OCI-LY7 (cell line): ENCODE measurements around the gene NCAM1. TPM values are rescaled to one million over a fixed set of nuclear protein-coding genes. Genes with fewer than 3 reads are reported as not detected.

Experiments used
- BruUV-seq: library from RNA; stranded (reverse); fragments of 400-500 nt; replicated peaks from 2 replicates; lab custom pipeline; 2021; lab: Mats Ljungman, UMichigan
- CTCF ChIA-PET: fragments of 300-600 bp; sonication (Branson Sonifier 250); formaldehyde crosslinking; loops from one replicate; lab custom pipeline; 2022; ENCODE audit warnings: antibody characterized with exemption; ENCODE audit not compliant: unreplicated experiment; lab: Charles Lee
- POLR2A ChIA-PET: fragments of 300-600 bp; sonication (Branson Sonifier 250); formaldehyde crosslinking; loops from one replicate; lab custom pipeline; 2022; ENCODE audit warnings: antibody characterized with exemption; lab: Charles Lee
- DNase-seq: peaks from one replicate; pipeline ENCODE4 v3.0.0-alpha.2; 2015; ENCODE audit warnings: low spot score
- H2AFZ ChIP-seq: fragments of 200-600 bp; sonication (generic), shearing (Covaris generic); 2 replicates; pipeline ENCODE4 v1.6.1; 2014; ENCODE audit warnings: mild to moderate bottlenecking, antibody characterized with exemption, low read length, moderate library complexity
- H3K27ac ChIP-seq: fragments of 200-600 bp; sonication (generic); 2 replicates; pipeline ENCODE4 v1.5.1; 2014; ENCODE audit warnings: mixed run types, low read depth, mild to moderate bottlenecking, moderate library complexity, low read length, inconsistent platforms; ENCODE audit not compliant: poor library complexity, severe bottlenecking
- H3K36me3 ChIP-seq: fragments of 200-600 bp; sonication (generic); 2 replicates; pipeline ENCODE4 v1.6.1; 2014; ENCODE audit warnings: mild to moderate bottlenecking, antibody characterized with exemption, low read length, moderate library complexity, mixed read lengths; ENCODE audit not compliant: insufficient read depth
- H3K4me1 ChIP-seq: fragments of 200-600 bp; sonication (generic); 2 replicates; pipeline ENCODE4 v1.5.1; 2014; ENCODE audit warnings: mild to moderate bottlenecking, low read length; ENCODE audit not compliant: insufficient read depth, poor library complexity, severe bottlenecking
- H3K4me2 ChIP-seq: fragments of 200-600 bp; sonication (generic); 2 replicates; pipeline ENCODE4 v1.6.1; 2014; ENCODE audit warnings: mild to moderate bottlenecking, low read length
- H3K4me3 ChIP-seq: fragments of 200-600 bp; sonication (generic); 2 replicates; pipeline ENCODE4 v1.5.1; 2014; ENCODE audit warnings: mild to moderate bottlenecking, low read depth, low read length; ENCODE audit not compliant: poor library complexity, severe bottlenecking
- H3K79me2 ChIP-seq: fragments of 200-600 bp; sonication (generic); 2 replicates; pipeline ENCODE4 v1.6.1; 2016; ENCODE audit warnings: low read depth, mild to moderate bottlenecking, low read length, moderate library complexity, mixed read lengths; ENCODE audit not compliant: insufficient read depth
- H3K9me2 ChIP-seq: fragments of 200-600 bp; sonication (generic); 2 replicates; pipeline ENCODE4 v1.6.1; 2016; ENCODE audit warnings: mild to moderate bottlenecking, low read length, mixed read lengths; ENCODE audit not compliant: insufficient read depth
- H3K9me3 ChIP-seq: fragments of 200-600 bp; sonication (generic); 2 replicates; pipeline ENCODE4 v1.6.1; 2014; ENCODE audit warnings: mild to moderate bottlenecking, mixed run types, low read length, mixed read lengths
- H4K20me1 ChIP-seq: fragments of 200-600 bp; sonication (generic); 2 replicates; pipeline ENCODE4 v1.6.1; 2014; ENCODE audit warnings: mild to moderate bottlenecking, antibody characterized with exemption, low read length, moderate library complexity, mixed read lengths; ENCODE audit not compliant: insufficient read depth
- EZH2phosphoT487 ChIP-seq: fragments of 200-600 bp; sonication (generic); IDR thresholded peaks from 2 replicates; pipeline ENCODE4 v1.6.1; 2018; ENCODE audit warnings: low read depth, borderline replicate concordance, mild to moderate bottlenecking, mixed run types, antibody characterized with exemption, low read length, moderate library complexity, mixed read lengths
- intact Hi-C: fragments of 100-400 bp; cut with micrococcal nuclease; formaldehyde crosslinking; loops from one replicate; pipeline ENCODE4 v1.10.0; 2022; ENCODE audit not compliant: unreplicated experiment
- total RNA-seq, 2 experiments: library from RNA; depleted of rRNA in 1 of 2; stranded (reverse); fragments of >200 nt in 1 of 2; shearing (Covaris generic) in 1 of 2; gene quantifications; 2 replicates each; pipeline ENCODE4 v1.2.3, GENCODE V29; 2014 to 2022
- TF ChIP-seq, protein P1 (sequence below): fragments of 200-600 bp; sonication (generic); conservative IDR thresholded peaks from 2 replicates; pipeline ENCODE4 v1.5.1; 2014; ENCODE audit warnings: mild to moderate bottlenecking, antibody characterized with exemption, low read length, moderate library complexity, mixed read lengths

NCAM1 gene
- total RNA-seq, 2 experiments from 2014 or later: not detected

DNA sequence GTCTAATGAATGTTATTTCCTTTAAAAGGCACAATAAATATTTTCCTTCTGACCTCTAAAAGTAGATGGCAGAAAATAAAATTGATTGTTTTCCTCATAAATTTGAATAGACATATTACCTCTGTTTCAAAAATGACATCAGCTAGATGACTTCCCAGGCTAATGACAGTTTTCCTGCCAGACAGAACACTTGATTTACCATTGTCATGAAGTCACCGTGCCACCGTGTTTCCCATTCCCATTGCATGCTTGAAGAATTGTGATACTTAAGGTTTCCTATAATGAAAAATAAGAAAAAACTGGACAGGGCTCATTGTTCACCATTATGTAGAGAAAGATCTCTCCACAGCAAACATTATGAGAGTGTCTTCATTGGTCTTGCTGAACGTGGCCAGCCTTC, 151.1 kb downstream of the NCAM1 start:
- intact Hi-C loops: no loop called here
- no peak overlapping the region for H3K27ac ChIP-seq
- H4K20me1 ChIP-seq: no peaks in the 10 kb centered on the region
- no peak overlapping the region for H2AFZ ChIP-seq
- no peak overlapping the region for H3K4me2 ChIP-seq
- BruUV-seq: no TSS peak
- no peak for DNase-seq
- H3K36me3 ChIP-seq: no peaks in the 10 kb centered on the region
- H3K4me3 ChIP-seq: no peak overlapping the region
- POLR2A ChIA-PET: no interaction called here
- TF ChIP-seq, protein P1, sequence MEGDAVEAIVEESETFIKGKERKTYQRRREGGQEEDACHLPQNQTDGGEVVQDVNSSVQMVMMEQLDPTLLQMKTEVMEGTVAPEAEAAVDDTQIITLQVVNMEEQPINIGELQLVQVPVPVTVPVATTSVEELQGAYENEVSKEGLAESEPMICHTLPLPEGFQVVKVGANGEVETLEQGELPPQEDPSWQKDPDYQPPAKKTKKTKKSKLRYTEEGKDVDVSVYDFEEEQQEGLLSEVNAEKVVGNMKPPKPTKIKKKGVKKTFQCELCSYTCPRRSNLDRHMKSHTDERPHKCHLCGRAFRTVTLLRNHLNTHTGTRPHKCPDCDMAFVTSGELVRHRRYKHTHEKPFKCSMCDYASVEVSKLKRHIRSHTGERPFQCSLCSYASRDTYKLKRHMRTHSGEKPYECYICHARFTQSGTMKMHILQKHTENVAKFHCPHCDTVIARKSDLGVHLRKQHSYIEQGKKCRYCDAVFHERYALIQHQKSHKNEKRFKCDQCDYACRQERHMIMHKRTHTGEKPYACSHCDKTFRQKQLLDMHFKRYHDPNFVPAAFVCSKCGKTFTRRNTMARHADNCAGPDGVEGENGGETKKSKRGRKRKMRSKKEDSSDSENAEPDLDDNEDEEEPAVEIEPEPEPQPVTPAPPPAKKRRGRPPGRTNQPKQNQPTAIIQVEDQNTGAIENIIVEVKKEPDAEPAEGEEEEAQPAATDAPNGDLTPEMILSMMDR: no peak
- no peak for TF ChIP-seq EZH2phosphoT487
- no peaks in the 10 kb centered on the region for H3K79me2 ChIP-seq
- CTCF ChIA-PET: no interaction called here
- H3K4me1 ChIP-seq: no peaks in the 10 kb centered on the region
- H3K9me2 ChIP-seq: no peaks in the 10 kb centered on the region
- no peaks in the 10 kb centered on the region for H3K9me3 ChIP-seq

DNA sequence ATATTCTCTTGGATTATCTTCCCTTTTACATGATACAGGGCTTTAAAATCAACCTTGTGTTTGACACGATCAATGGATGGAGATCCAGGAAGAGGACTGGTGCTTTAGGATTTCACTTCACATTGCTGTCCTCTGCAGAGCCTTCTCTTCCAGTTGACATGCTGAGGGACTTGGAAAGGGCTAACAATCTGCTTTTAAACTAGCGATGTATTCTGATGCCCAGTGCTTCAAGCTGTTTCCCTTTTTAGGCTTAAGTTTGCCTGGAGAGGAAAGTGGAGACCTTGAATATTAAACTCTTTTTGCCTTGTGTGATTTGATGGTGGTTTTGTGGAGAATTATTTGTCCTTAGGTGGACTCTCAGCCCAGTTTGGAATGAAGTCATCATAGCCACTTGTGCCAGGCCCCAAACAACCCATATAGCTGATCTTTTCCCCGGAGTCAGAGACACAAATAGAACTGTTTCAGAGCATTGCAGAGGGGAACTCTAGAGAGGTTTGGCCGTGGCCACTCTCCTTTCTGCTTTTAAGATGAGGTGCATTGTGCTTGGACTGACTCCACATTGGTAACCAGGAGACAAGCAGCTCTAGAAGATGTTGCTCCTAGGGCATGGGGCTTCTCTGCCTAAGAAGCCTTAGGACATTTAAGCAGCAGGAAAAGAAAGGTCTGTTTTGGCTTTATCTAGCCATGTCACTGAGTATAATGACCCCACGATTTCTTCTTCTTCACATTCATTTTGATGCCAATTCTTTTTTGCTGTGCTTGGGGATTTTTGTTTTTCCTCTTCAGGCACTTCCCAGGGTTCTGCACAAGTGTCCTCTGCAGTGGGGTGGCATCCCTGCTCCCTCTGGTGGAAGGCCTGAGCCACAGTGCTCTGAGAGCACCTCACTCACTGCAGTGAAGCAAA, 152.8 kb downstream of the NCAM1 start:
- no TSS peak for BruUV-seq
- Histone ChIP-seq H3K79me2 (no peaks in the 10 kb centered on the region), H4K20me1 (no peaks in the 10 kb centered on the region), H3K9me2 (no peaks in the 10 kb centered on the region), H3K4me2 (no peak overlapping the region), H3K4me1 (no peaks in the 10 kb centered on the region), H3K27ac (no peak overlapping the region), H3K36me3 (no peaks in the 10 kb centered on the region), H3K4me3 (no peak overlapping the region), H2AFZ (no peak overlapping the region), H3K9me3 (no peaks in the 10 kb centered on the region)
- DNase-seq: peak; percentile 9
- no peak for TF ChIP-seq EZH2phosphoT487
- TF ChIP-seq, protein P1: peak; percentile 67
- POLR2A ChIA-PET: no interaction called here
- intact Hi-C loops: no loop called here
- CTCF ChIA-PET: no interaction called here

DNA sequence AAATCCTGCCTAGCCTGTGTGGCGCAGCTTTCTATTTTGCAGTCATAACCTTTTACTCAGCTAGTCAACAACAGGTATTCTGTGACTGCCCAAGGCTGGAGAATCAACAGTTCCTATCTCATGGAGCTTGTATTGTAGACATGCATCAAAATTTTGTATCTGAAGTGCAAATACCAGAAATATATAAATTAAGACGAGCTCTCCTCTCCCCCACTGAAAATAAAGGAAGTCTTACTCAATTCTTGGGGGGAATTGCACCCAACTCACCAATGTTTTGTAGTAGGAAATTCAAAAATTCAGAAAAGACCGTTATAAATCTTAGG, 153.4 kb downstream of the NCAM1 start:
- Histone ChIP-seq H2AFZ (no peak overlapping the region), H3K9me2 (no peaks in the 10 kb centered on the region), H3K4me3 (no peak overlapping the region), H3K36me3 (no peaks in the 10 kb centered on the region), H3K4me1 (no peaks in the 10 kb centered on the region), H3K27ac (no peak overlapping the region), H4K20me1 (no peaks in the 10 kb centered on the region), H3K4me2 (no peak overlapping the region), H3K9me3 (no peaks in the 10 kb centered on the region), H3K79me2 (no peaks in the 10 kb centered on the region)
- ChIA-PET CTCF (no interaction called here), POLR2A (interaction anchor here (1.2 kb wide), 1 partner anchor 179 kb away, joined by 3 read pairs; no protein-coding TSS in a partner anchor)
- TF ChIP-seq EZH2phosphoT487: no peak
- TF ChIP-seq, protein P1: no peak
- no peak for DNase-seq
- no TSS peak for BruUV-seq
- intact Hi-C loops: no loop called here
